HPDE6-E6E7 (cell line): Measurements from ENCODE around the gene SLCO4A1.
"Not testable (repeated sequence)": the region's sequence is repeated elsewhere in the genome, so short reads cannot be mapped to it uniquely, and the experiment has no call there.

Experiments
- DNase-seq: peaks from one replicate; pipeline ENCODE4 v3.0.0; 2011; ENCODE audit warnings: missing footprints; ENCODE audit errors: extremely low spot score

The SLCO4A1 gene

GRCh38 chr20:62665153-62665754 is 23.0 kb downstream of the SLCO4A1 start:
- DNase-seq = no peak

- DNase-seq = no peak
These were observed 23.8 kb downstream of the SLCO4A1 start for GRCh38 chr20:62665826-62666735.

GRCh38 chr20:62666736-62667529 is 24.6 kb downstream of the SLCO4A1 start:
- no peak for DNase-seq

- no peak for DNase-seq
These were observed 25.5 kb downstream of the SLCO4A1 start for GRCh38 chr20:62667530-62668440.

GRCh38 chr20:62668441-62669027 is 26.2 kb downstream of the SLCO4A1 start:
- DNase-seq = peak; percentile 90

- no peak for DNase-seq
These were observed 26.9 kb downstream of the SLCO4A1 start for GRCh38 chr20:62669249-62669648.

- DNase-seq = no peak
These were observed 27.9 kb downstream of the SLCO4A1 start for GRCh38 chr20:62670156-62670555.

- DNase-seq = no peak
These were observed 28.7 kb downstream of the SLCO4A1 start for GRCh38 chr20:62670998-62671397.

- DNase-seq = no peak
These were observed 29.5 kb downstream of the SLCO4A1 start for GRCh38 chr20:62671765-62672164.

GRCh38 chr20:62674370-62674769 is 32.1 kb downstream of the SLCO4A1 start:
- DNase-seq = no peak

GRCh38 chr20:62675156-62675876 is 33.0 kb downstream of the SLCO4A1 start:
- no peak for DNase-seq

- no peak for DNase-seq
These were observed 33.6 kb downstream of the SLCO4A1 start for GRCh38 chr20:62675877-62676260.

- DNase-seq = no peak
These were observed 34.7 kb downstream of the SLCO4A1 start for GRCh38 chr20:62676976-62677375.

GRCh38 chr20:62677678-62678077 is 35.4 kb downstream of the SLCO4A1 start:
- DNase-seq = no peak

- DNase-seq = no peak
These were observed 36.2 kb downstream of the SLCO4A1 start for GRCh38 chr20:62678553-62678952.

GRCh38 chr20:62679978-62680589 is 37.8 kb downstream of the SLCO4A1 start:
- no peak for DNase-seq

- no peak for DNase-seq
These were observed 40.7 kb downstream of the SLCO4A1 start for GRCh38 chr20:62682912-62683517.

GRCh38 chr20:62683660-62684322 is 41.5 kb downstream of the SLCO4A1 start:
- not testable (repeated sequence) for DNase-seq

- DNase-seq = no peak
These were observed 42.7 kb downstream of the SLCO4A1 start for GRCh38 chr20:62684981-62685380.
